Subcutaneous abdominal adipose tissue (tissue), 5 donors: ENCODE measurements around the gene JUP.

ENCODE experiments used
- H3K27ac ChIP-seq: one replicate; pipeline ENCODE4 v1.7.0; 2013; ENCODE audit warnings: low read depth, mild to moderate bottlenecking, inconsistent platforms, low read length, moderate library complexity
- H3K27me3 ChIP-seq, 5 donors: one replicate each; pipeline ENCODE4 v1.7.0; 2013; ENCODE audit warnings: low read length in 5 of 5, inconsistent platforms in 1 of 5; ENCODE audit not compliant: control insufficient read depth in 5 of 5, insufficient read depth in 4 of 5
- H3K36me3 ChIP-seq, 5 donors: one replicate each; pipeline ENCODE4 v1.7.0; 2013; ENCODE audit warnings: low read length in 5 of 5; ENCODE audit not compliant: control insufficient read depth in 5 of 5, insufficient read depth in 5 of 5
- H3K4me1 ChIP-seq, 5 donors: one replicate each; pipeline ENCODE4 v1.7.0; 2013; ENCODE audit warnings: low read length in 5 of 5, mild to moderate bottlenecking in 3 of 5, moderate library complexity in 1 of 5; ENCODE audit not compliant: control insufficient read depth in 5 of 5, insufficient read depth in 5 of 5
- H3K4me3 ChIP-seq, 5 donors: one replicate each; pipeline ENCODE4 v1.7.0; 2013; ENCODE audit warnings: low read length in 5 of 5, low read depth in 1 of 5
- H3K9ac ChIP-seq, 5 donors: one replicate each; pipeline ENCODE4 v1.7.0; 2013; ENCODE audit warnings: low read length in 5 of 5, mild to moderate bottlenecking in 4 of 5, moderate library complexity in 3 of 5
- H3K9me3 ChIP-seq, 5 donors: one replicate each; pipeline ENCODE4 v1.7.0; 2013; ENCODE audit warnings: low read length in 5 of 5; ENCODE audit not compliant: control insufficient read depth in 5 of 5
- donor health status: healthy.
- donor health status: healthy.
- donor health status: healthy.
- donor health status: healthy.
- donor health status: healthy.

The JUP gene

DNA sequence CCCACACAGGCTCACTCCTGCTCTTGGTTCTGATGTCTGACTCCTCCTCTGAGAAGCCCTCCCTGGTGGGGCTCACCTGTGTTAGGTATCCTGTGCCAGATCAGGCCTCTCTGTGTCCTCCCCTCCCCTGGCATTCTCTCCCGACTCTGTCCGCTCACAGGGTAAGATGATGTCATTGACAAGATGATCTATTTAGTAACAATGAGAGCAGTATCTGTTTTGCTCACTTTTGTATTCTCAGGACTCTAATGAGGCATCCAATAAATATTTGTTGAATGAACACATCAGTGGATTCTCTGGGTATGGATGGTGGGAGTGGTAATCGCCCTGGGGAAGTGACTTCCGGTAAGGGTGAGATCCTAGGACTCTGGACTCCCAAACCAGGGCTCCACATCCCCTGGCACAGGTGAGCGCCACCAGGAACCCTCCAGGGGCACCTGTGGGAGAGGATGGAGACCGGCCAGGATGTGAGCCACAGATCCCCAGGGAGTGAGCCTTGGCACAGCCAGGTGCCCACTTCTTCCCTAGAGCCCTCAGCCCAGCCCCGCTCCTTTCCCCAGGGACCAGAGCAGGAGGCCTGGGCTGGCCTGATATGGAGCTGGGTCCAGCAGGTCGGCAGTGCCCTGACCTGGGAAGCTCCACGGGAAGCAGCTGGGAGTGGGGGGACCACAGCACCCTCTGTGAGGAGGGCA lies 46.7 kb downstream of the JUP start:
- no peaks in the 10 kb centered on the region for H3K9me3 ChIP-seq
- H3K4me1 ChIP-seq, result peaks cover 0 to 10% (median 6%) of the 10 kb centered on the region in 5 donors
- no peak overlapping the region for H3K9ac ChIP-seq
- H3K36me3 ChIP-seq, result no peaks in the 10 kb centered on the region
- H3K27me3 ChIP-seq, result peaks cover 8 to 24% (median 17%) of the 10 kb centered on the region in 5 donors
- no peak overlapping the region for H3K4me3 ChIP-seq
- no peak overlapping the region for H3K27ac ChIP-seq

DNA sequence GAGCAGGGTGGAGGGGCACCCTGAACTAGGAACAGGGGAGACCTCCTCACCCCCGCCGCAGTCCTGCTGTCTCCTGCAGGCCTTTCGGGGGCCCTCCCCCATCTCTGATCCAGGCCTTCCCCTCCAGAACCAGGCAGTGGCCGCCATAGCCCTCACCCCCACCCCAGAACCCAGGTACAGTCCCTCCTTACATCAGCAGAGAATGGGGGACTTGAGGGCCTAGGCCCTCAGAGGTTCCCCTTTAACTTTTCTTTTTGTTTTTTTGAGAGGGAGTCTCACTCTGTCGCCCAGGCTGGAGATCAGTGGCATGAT lies 47.8 kb downstream of the JUP start:
- Histone ChIP-seq H3K4me3 (no peak overlapping the region), H3K27me3 (peaks cover 18 to 34% (median 26%) of the 10 kb centered on the region in 5 donors), H3K4me1 (peaks cover 0 to 20% (median 17%) of the 10 kb centered on the region in 5 donors), H3K9me3 (no peaks in the 10 kb centered on the region), H3K9ac (no peak overlapping the region), H3K27ac (no peak overlapping the region), H3K36me3 (no peaks in the 10 kb centered on the region)

DNA sequence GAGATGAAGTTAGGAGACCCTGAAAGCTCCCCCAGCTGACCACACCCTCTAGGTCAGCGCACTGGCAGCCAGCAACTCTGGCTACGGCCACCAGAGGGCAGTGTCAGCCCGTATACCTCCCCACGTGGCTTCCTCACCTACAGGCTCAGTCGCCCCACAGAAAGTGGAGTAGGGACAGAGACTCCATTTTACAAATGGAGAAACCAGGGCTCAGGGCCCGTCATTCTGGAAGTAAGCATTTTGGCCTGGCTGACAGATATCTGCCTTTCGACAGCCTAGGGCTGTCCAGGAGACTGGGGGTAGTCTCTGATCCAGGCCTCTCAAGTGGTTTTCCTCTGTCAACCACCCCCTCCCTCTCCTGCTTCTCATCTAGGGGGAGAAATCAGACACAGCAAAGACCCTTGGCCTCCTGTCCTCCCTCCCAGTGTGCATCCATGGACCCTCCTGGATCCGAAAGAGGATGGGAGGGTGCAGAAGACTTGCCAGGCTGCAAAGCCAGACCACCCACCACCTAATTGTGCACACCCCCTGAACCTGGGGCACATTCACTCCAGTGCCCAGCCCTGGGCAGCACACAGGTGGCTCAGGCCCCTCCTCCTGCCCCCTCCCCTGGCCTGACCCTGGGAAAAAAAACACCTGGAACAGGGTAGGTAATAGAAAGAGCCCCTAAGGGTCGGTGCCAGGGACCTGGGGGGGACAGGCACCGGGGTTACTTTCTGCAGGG lies 48.3 kb downstream of the JUP start:
- Histone ChIP-seq H3K27ac (no peak overlapping the region), H3K27me3 (peaks cover 19 to 38% (median 30%) of the 10 kb centered on the region in 5 donors), H3K4me3 (no peak overlapping the region), H3K9ac (no peak overlapping the region), H3K4me1 (peaks cover 0 to 21% (median 17%) of the 10 kb centered on the region in 5 donors), H3K36me3 (no peaks in the 10 kb centered on the region), H3K9me3 (no peaks in the 10 kb centered on the region)

DNA sequence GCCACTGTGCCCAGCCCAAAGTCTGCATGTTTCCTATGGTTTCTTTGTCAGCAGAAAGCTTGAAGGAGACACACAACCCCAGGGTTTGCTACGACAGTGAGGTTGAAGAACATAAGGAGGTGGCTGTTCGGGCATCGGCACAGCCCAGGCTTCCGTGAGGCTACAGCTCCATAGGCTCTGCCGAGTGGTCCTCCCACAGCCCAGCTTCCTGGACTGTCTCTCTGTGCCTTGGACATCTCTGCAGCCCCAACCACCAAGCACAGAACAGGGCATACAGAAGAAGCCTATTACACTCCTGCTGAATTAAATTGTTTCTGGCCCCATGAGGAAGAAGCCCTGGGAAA lies 48.9 kb downstream of the JUP start:
- H3K27ac ChIP-seq, result no peak overlapping the region
- H3K27me3 ChIP-seq, result peaks cover 21 to 40% (median 30%) of the 10 kb centered on the region in 5 donors
- H3K9me3 ChIP-seq, result no peaks in the 10 kb centered on the region
- H3K4me1 ChIP-seq, result peaks cover 0 to 21% (median 17%) of the 10 kb centered on the region in 5 donors
- H3K4me3 ChIP-seq, result no peak overlapping the region
- H3K9ac ChIP-seq, result no peak overlapping the region
- no peaks in the 10 kb centered on the region for H3K36me3 ChIP-seq

DNA sequence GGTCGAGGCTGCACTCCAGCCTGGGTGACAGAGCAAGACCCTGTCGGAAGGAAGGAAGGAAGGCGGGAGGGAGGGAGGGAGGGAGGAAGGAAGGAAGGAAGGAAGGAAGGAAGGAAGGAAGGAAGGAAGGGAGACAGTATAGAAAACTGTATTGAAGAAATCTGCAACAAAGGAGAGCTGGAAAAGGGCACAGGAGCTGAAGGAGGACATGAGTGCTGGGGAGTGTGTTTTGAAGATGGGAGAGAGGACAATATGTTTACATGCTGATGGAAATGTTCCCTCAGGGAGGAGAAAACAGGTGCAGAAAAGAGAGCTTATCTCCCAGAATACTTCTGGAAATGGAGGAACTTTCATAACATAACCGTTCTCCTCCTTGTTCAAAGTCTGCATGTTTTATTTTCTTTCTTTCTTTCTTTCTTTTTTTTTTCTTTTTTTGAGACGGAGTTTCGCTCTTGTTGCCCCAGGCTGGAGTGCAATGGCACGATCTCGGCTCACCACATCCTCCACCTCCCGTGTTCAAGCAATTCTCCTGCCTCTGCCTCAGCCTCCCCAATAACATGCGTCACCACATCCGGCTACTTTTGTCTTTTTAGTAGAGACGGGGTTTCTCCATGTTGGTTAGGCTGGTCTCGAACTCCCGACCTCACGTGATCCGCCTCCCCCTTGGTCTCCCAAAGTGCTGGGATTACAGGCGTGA lies 49.4 kb downstream of the JUP start:
- Histone ChIP-seq H3K27me3 (peaks cover 26 to 46% (median 34%) of the 10 kb centered on the region in 5 donors), H3K27ac (no peak overlapping the region), H3K4me3 (no peak overlapping the region), H3K4me1 (peaks cover 0 to 21% (median 17%) of the 10 kb centered on the region in 5 donors), H3K9ac (no peak overlapping the region), H3K9me3 (no peaks in the 10 kb centered on the region), H3K36me3 (no peaks in the 10 kb centered on the region)

DNA sequence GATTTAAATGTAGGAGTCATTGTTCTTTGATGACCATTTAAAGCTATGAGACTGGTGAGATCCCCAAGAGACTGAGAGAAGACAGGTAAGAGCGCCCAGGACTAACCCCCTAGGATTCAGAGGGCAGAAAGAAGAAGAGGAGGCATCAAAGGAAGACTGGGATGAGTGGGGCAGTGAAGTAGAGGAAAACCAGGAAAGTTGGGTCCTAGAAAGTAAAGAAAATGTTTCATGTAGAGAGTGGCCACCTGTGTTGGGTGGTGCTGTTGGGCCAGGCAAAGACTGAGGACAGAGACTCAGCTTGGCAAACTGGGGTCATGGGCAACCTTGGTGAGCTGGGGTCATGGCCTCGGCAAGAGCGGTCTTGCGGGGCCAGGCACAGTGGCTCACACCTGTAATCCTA lies 50.8 kb downstream of the JUP start:
- peaks cover 29 to 51% (median 41%) of the 10 kb centered on the region in 5 donors for H3K27me3 ChIP-seq
- H3K36me3 ChIP-seq, result no peaks in the 10 kb centered on the region
- H3K9ac ChIP-seq, result no peak overlapping the region
- no peak overlapping the region for H3K27ac ChIP-seq
- no peaks in the 10 kb centered on the region for H3K9me3 ChIP-seq
- peaks cover 0 to 21% (median 17%) of the 10 kb centered on the region in 5 donors for H3K4me1 ChIP-seq
- no peak overlapping the region for H3K4me3 ChIP-seq

DNA sequence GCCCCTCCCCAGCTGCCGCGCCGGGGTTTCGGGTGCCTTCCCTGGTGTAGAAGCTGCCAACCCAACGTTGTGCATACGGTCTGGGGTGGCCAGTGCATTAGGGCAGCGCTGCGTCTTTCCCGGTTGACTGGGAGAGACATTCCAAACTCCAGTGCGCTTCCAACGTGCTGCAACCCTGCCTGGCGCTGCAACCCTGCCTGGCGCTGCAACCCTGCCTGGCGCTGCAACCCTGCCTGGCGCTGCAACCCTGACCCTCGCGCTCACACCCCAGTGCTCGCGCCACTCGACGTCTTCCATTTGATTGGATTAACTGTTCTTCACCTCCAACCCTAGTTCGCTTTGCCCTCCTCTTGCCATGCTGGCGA lies 51.6 kb downstream of the JUP start:
- Histone ChIP-seq H3K27ac (no peak overlapping the region), H3K4me3 (peak overlapping the region in 4 of 5 donors; percentile 44 to 59 (median 50)), H3K9me3 (no peaks in the 10 kb centered on the region), H3K36me3 (no peaks in the 10 kb centered on the region), H3K4me1 (peaks cover 0 to 22% (median 17%) of the 10 kb centered on the region in 5 donors), H3K9ac (peak overlapping the region in 1 of 5 donors; percentile 48), H3K27me3 (peaks cover 29 to 51% (median 45%) of the 10 kb centered on the region in 5 donors)

DNA sequence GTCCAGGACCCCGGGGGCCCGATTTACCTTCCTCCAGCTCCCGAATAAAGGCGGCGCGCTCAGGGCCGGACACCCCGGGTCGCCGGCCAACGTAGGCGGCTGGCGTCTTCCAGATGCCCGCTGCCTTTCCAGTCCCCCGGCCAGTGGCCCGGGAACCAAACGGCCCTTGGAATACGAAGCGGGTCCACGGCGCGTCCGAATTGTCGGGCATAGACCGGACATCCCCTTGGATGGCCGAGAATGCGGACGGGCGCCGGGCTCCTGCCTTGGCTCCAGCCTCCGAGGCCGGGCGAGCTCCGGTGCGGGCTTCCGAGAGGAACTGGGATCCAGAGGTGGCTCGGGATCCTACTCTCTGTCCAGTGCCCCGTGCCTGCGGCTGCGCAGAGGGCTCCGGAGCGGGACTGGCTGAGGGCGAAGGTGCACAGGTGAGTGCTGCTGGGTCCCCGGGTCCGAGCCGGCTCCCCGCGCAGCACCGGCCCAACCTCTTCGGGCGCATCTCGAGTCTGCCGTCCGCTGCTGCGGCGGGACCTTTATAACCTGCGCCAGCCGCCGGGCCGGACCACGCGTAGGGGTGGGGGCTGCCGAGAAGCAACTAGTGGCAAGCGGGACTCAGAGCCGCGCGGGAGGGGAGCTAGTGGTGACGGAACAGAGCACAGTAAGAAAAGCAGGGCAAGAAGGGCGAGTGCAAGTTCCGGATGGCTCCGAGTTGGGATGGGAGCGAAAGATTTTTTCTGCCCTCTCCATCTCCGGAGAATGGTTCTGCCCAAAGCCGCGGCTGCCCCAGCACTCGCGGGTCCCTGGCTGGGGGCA lies 52.2 kb downstream of the JUP start, which contains the start of gene HAP1:
HAP1 (minus strand) TSS at position 505 of the 810 bp plus-strand sequence; CDS start at position 496, 9 bp downstream.
- H3K4me1 ChIP-seq, result peaks cover 0 to 22% (median 17%) of the 10 kb centered on the region in 5 donors
- H3K4me3 ChIP-seq, result peak within 1 kb of the TSS in 4 of 5 donors; percentile 44 to 59 (median 50)
- H3K36me3 ChIP-seq, result no peaks in the 10 kb centered on the region
- H3K9me3 ChIP-seq, result no peaks in the 10 kb centered on the region
- no peak within 1 kb of the TSS for H3K27ac ChIP-seq
- peak within 1 kb of the TSS in 1 of 5 donors; percentile 48 for H3K9ac ChIP-seq
- peaks cover 29 to 51% (median 45%) of the 10 kb centered on the region in 5 donors for H3K27me3 ChIP-seq

DNA sequence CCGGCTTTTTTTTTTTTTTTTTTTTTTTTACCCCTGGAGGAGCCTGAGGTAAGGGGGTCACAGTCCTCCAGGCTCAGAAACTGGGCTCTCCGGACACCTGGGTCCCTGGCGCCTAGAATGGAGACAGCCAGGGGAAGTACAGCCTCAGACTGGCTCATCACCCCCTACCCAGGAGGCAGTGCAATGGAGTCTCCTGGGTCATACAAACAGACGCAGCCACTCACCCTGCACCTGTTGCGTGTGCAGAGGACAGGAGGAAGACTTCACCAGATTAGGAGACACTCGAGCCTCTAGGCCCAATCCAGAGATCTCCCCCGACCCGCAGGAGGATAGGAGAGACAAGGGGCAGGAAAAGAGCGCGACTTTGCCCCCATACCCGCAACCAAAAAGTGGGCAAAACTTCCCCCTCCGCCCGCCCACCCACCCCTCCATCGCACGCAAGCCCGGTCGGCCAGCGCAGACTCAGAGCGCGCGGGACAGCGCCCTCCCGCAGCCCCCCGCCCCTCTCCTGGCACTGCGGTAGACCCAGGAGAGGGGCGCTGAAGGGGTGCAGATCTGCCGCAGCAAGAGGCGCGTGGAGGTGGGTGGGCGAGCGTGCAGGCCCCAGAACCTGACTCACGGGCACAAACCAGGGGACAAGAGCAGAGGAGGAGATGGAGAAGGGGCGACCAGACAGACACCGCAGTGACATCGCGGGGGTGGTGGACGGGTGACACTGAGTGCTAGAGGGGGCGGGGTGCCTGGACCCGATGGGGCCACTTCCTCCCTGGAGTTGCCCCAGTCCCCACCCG lies 53.0 kb downstream of the JUP start:
- Histone ChIP-seq H3K27ac (no peak overlapping the region), H3K9ac (no peak overlapping the region), H3K9me3 (no peaks in the 10 kb centered on the region), H3K4me3 (peak overlapping the region in 2 of 5 donors; percentile 44 to 59), H3K27me3 (peaks cover 29 to 51% (median 45%) of the 10 kb centered on the region in 5 donors), H3K4me1 (peaks cover 0 to 22% (median 17%) of the 10 kb centered on the region in 5 donors), H3K36me3 (no peaks in the 10 kb centered on the region)
